NCI-H2196 treated with DMSO at 0.1 percent for 48 hours (cell line): ENCODE results near the gene DYRK2.
"Not testable (repeated sequence)": the region's sequence is repeated elsewhere in the genome, so short reads cannot be mapped to it uniquely, and the experiment has no call there.

Experiments
- DNase-seq: peaks from one replicate; lab custom pipeline; 2025; ENCODE audit not compliant: unreplicated experiment; lab: John Stamatoyannopoulos, UW

Gene DYRK2

DNA sequence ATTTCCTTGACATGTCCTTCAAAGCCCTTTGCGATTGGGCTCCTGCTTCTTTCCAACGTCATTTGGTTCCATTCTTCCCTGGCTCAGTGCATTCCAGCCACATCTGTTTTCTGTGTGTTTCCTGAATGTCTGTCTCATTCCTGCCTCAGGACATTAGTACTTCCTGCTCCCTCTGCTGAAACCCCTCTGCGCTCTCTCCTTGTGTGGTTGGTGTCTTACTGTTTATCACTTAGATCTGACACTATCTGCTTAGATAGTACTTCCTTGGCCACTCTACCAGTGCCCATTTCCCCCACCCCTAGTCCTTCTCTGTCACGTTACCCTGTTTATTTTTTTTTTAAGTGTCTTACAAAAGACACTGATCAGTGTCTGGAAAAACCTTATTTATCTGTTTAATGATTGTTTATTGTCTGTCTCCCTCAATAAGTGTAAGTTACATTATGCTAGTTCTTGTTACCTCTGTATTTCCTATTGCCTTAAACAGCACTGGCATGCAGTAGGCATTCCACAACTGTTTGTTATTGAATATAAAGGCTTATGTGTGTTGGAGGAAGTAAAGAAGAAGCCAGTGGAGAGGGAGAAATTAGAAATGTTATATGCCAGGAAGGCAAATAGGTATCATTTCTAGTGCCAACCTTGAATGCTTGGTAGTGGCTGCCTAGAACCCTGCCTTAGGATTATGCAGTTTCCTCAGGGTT, 21.5 kb downstream of the DYRK2 start:
- DNase-seq: no peak

DNA sequence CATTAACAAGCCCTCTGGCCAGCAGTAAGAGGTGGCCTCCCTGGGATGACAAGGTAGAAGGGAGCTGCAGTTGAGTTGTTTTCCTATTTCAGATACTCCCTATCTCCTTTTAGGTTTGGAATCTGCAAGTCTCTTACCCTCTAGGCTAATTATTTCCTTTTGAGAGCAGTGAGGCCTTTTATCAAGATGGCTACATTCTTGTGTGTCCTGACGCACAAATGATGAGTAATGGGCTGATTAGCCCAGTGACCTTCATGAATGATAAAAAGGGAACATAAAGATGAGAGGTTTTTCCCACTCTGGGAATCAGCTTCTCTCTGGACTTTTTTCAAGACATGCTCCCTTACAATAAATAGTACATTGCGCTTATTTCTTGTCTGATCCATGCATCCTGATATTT, 22.9 kb downstream of the DYRK2 start:
- DNase-seq: no peak

DNA sequence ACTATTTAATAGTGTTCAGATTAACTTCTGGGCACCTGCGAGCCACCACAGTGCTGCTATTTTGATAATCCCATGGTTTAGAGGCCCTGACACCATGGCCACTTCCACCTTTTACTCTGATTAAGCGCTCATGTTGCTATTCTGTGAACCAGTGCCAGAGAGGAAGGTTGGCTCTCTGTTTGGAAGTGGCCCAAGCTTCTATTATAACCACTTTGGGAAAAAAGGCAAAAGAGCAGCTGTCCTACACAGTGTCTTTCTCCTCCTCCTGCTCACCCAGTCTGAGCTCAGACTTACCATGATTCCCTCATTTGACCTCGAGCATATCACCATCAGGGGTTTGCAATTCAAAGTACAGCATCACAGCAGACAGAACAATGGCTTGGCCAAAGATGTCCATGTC, 23.3 kb downstream of the DYRK2 start:
- DNase-seq: no peak

DNA sequence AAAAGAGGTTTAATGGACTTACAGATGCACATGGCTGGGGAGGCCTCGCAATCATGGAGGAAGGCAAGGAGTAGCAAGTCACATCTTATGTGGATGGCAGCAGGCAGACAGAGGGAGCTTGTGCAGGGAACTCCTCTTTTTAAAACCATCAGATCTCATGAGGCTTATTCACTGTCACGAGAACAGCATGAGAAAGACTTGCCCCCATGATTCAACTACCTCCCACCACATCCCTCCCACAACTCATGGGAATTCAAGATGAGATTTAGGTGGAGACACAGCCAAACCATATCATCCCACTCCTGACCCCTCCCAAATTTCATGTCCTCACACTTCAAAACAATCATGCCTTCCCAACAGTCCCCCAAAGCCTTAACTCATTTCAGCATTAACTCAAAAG, 24.0 kb downstream of the DYRK2 start:
- not testable (repeated sequence) for DNase-seq

DNA sequence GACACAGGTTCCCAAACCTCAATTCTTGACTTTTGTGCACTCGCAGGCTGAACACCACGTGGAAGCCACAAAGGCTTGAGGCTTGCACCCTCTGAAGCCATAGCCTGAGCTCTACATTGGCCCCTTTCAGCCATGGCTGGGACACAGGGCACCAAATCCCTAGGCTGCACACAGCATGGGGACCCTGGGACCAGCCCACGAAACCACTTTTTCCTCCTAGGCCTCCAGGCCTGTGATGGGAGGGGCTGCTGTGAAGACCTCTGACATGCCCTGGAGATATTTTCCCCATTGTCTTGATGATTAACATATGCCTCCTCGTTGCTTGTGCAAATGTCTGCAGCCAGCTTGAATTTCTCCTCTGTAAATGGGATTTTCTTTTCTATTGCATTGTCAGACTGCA, 25.0 kb downstream of the DYRK2 start:
- DNase-seq: not testable (repeated sequence)

DNA sequence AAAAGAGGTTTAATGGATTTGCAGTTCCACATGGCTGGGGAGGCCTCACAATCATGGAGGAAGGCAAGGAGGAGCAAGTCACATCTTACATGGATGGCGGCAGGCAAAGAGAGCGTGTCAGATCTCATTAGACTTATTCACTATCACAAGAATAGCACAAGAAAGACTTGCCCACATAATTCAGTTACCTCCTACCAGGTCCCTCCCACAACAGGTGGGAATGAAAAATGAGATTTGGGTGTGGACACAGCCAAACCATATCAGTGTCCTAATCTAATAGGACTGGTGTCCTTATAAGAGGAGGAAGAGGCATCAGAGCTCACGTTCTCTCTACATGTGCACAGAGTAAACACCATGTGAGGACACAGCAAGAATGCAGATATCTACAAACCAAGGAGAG, 25.9 kb downstream of the DYRK2 start:
- no peak for DNase-seq

DNA sequence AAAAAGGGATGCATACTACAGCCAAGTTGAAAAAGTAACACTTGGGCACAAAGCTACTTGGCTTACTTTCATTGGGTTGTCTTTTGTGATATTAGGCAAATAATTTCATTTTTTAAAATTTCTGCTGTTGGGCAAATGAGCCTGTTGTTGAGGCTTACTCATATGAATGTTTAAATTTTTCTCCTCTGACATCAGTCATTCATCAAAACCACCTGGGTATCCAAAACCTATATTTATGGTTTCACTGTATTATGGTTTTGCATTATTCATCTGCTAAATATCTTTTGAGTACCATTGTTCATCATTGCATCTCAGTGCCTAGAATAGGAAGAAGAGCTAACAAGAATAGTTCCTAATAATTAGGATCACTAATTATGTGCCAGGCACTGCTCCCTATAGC, 28.1 kb downstream of the DYRK2 start:
- no peak for DNase-seq

DNA sequence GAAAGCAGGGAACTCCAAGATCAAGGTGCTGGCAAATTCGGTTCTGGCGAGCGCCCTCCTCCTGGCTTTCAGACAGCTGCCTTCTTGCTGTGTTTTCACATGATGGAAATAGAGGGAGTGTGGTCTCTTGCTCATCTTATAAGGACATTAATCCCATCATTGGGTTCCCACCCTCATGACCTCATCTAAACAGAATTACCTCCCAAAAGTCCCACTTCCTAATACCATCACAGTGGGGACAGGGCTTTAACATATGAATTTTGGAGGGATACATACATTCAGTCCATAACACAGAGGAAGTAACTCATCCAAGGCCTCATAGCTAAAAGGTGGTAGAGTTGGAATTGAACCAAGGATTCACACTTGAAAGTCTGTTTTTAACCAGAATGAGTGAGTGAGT, 28.6 kb downstream of the DYRK2 start:
- no peak for DNase-seq

DNA sequence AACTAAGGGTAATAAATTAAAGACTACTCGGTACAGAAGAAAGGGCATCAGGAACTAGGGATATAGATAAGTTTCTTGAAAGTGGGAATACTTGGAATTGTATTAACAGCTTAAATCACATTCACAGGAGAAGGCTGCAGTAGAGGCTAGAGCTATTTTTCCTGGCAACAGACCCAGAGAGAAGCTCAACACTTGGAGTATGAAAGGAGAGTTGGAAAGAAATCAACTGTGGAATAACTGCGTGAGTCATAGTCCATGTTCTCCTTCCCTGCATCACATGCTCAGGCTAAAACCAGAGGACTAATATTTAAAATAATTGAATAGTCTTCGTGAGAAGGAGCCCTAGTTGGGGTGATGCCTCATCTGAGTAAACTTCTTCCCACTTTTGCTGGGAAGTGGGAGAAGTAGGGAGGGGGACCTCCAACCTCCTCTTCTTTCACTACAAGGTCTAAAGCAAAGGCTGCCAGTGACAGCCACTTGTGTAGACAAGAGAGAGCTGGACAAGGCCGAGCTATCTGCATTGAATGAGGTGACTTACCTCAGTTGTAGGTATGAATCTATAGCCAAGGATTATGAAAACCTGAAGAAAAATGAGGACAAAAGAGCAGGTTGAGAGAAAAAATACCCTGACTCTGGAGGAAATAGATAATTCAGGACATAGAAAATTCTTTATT, 32.7 kb downstream of the DYRK2 start:
- no peak for DNase-seq

DNA sequence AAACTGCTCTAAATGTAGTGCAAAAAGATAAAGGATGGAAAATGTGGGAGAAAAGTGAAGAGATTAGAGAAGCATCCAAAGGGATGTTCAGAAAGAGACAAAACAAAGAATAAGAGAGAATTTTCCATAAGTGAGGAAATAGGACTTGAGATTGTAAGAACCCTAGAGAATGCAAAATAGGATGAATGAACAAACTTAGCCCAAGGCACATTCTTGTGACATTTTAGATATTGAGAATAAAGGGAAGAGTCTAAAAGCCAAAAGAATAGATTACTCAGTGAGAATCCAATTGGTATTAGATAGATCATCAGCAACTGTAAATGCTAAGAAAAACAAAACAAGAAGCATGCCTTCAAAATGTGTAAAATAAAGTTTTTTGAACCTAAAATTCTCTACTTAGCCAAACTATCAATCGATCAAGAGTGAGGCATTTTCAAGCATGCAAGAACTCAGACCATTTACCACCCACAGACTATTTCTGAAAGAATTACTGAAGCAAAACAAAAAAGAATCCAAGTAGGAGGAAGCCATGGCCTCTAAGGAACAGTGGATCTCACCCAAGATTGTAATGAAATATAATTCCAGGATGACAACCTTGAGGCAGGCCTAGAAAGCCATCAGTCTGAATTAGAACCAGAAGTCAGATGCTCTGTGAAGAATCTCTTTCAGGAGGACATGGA, 33.5 kb downstream of the DYRK2 start:
- no peak for DNase-seq

DNA sequence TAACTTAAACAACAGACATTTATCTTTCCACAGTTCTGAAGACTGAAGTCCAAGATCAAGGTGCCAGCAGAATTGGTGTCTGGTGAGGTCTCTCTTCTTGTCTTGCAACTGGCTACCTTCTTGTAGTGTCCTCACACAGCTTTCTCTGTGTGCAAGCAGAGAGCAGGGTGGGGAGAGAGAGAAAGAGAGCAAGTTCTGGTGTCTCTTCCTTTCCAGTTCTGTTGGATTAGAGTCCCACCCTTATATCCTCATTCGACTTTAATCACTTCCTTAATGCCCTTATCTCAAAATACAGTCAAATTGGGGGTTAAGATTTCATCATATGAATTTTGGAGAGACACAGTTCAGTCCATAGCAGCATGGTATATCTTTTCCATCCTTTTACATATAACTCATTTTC, 40.8 kb downstream of the DYRK2 start:
- DNase-seq: no peak

DNA sequence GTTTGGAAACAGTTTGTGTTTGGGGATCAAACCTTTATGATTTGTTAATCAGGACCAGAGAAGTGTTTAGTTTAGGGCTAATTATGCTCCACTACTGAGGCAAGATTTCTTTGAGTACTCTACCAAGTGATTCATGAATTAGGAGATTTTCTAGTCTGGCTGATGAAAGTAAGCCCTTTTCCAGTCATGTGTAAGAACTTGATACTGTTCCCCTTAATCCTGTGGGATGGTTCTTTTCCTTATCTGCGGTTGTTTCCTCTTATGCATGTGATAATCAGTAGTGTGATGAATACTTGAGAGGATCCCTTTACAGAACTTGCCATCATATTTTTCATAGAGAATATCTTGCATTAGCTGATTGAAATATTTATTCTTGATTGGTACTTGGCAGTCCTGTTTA, 42.1 kb downstream of the DYRK2 start:
- DNase-seq: no peak

DNA sequence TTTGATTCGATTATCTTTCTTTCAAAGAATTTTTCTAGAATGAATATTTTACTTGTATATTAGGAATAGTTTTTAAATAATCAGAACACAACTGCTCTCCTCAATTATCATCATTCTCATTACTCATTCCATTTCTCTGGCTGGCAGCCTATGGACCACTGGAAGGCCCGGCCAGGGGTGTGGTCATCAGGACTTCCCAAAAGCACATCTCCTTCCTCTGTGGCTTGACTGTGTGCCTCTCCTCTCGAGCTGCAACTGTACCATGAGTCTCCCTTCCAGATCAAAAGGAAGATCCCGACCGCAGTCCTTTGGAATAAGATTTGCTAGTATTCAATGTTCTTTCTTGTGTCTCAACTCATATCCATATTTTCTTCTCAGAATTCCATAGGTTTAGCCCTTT, 42.7 kb downstream of the DYRK2 start:
- no peak for DNase-seq

DNA sequence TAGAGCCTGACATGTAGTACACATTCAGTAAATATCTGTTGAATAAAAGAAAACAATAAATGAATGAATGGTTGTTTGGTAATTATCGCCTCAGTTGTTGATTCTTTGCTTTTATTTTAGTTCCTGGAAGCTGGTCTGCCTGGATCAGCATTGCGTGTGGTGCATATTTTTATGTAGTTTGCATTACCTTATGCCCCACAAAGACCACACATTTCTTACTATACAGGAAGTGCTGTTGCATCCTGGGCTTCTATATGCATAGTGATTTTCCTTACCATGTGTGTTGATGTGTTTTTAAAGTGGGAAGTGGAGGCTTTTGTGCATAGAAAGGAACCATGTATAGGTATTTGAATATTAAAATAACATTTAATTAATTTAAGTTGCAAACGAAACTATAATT, 43.6 kb downstream of the DYRK2 start:
- no peak for DNase-seq

DNA sequence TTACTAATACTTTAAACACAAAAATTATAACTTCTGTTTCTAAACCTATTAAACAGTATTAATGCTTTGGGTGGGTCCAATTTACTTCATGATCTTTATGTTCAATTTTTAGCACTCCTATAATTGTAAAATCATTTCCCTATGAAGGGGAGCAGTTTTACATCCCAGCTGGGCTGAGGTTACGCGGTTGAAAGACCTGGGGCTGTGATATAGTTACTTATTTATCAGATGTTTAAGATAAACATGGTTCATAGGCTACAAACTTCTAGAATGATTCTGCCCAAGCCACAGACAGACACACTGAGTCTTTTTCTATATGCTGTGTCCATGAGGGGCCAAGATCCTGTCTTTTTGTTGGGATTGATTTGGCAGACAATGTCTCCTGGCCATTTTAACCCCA, 44.4 kb downstream of the DYRK2 start:
- no peak for DNase-seq

DNA sequence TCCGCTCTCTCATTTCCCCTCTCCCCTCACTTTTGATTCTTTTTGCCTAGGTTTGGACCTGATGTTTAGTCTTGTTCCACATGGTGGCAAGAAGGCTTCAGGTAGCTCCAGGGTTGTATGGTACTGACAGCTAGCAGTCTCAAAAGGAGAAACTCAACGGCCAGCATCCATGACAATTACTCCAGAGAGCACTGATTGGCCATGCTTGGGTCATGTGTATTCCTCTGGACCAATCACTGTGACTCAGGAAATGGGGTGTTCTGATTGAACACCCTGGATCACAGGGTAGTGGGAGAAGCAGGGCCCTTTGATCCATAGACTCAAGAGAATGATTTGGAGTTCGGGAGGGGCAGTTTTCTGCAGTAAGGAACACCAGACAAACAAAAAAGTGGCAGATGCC, 45.3 kb downstream of the DYRK2 start:
- no peak for DNase-seq

DNA sequence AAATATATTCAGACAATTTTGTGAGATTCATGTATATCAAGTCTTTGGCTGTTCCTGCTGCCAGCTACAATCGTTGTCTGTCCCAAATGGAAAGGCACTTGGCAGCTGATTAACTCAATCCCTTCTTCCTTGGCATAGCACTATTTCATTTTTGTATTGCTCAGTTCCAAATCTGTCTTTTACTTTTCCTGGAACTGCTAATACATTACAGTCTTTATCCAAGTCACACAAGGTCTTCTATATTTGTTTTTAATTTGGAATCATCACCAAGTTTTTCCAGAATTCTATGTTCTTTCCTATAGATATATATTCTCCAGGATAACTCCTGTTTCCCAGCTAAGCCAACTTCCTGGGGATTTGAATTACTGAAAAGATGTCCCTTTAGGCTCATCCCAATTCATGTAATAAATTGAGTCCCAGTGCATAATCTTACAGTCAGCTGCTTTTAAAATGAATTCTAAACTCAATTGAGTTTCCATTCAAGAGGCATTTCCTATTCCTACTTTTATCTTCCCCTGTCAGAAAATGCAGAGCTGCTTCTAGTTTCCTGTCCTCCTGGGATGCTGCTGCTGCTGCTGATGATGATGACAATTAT, 45.9 kb downstream of the DYRK2 start:
- DNase-seq: no peak

DNA sequence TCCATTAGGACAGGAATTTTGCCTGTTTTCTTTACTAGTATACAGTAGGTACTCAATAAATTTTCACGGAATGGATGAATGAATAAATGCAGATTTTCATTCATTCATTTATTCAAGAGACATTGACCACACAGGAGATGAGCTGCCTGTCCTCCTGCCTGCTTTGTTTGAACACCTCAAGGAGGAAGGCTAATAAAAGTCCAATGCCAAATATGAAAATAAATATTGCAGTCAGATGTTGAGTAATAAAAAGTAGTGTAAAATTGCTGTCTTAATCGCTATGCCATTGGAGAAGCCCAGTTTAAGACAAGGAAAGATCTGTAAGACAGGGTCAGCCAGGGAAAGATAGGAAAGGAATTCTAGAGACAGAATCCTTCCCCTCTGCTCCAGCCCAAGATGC, 47.4 kb downstream of the DYRK2 start:
- DNase-seq: no peak

DNA sequence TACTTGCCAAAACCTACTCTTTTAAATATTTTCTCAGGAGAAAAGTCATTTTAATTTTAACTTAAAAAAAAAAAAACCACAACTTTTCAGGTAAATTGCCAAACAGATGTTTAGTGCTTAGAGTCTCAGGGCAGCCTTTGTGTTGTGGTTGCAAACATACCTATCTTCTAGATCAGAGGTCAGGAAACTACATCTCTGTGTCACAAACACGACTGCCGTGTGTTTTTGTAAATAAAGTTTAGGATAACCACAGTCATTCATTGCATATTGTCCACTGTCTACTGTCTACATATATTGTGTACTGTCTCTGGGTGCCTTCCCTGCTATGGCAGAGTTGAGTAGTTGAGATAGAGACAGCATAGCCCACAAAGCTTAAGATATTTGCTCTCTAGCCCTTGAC, 48.9 kb downstream of the DYRK2 start:
- no peak for DNase-seq

DNA sequence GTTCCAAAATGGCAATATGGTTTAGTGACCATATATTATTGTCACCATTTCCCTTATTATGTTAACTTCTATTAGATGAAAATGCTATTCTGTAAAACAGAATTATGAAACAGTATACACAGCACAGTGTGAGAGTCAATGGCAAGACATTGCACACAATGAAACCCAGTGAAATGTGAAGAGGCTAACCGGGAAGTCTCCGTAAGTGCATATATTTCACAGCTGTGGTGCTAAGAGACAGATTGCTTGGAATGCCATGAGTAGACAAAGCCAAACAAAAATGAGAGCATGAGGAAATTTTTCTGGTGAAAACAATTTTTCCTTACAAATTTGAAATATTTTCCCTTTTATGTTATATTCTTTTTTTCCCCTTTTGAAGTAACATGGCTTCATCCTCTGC, 49.4 kb downstream of the DYRK2 start:
- DNase-seq: no peak

DNA sequence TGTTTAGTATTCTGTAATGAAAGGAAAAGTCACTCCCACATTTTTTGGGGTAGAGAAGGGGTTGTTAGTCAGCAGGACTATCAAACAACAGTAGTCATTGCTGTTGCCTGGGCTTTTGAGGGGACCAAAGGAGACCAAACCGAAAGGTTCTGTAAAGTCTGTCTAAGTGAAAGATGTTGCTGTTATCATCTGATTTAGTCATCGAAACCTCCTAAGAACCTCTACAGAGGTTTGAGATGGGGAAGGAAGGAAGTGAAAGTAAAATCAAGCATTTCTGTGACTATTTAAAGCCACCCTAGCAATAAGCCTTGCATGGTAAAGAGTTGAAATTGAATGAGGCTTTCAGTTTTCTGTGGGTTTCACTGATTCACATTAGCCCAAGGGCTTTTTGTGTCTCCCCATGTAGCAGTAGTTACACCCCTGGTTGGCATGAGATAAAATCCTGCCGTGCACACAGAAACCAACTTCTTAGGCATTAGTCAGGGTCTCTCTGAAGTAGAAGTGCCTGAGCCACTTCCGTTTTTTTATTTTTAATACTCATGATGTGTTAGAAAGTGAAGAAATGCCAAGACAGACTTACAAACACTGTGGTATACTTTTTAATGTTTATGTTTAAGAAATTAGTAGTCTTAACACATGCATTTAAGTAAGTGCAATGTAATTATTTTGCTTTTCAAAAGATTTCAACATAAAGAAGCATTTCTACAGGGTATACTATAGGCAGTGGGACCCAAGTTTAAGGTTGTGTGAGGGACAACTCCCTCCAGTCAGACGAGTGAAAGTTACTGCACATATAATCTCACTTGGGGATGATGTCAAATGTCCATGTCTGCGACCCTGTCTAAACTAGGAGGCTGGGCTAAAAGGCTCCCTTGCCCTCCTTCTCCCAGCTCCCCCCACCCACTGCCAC, 50.4 kb downstream of the DYRK2 start:
- no peak for DNase-seq
